Inflammatory macrophage treated with lipopolysaccharide for 4 hours (primary cell): ENCODE results near the gene ORAI3.
"Not testable (repeated sequence)": the region's sequence is repeated elsewhere in the genome, so short reads cannot be mapped to it uniquely, and the experiment has no call there.

Experiments used
- DNase-seq: peaks from one replicate; pipeline ENCODE4 v3.0.0-alpha.2; 2020

The ORAI3 gene

DNA sequence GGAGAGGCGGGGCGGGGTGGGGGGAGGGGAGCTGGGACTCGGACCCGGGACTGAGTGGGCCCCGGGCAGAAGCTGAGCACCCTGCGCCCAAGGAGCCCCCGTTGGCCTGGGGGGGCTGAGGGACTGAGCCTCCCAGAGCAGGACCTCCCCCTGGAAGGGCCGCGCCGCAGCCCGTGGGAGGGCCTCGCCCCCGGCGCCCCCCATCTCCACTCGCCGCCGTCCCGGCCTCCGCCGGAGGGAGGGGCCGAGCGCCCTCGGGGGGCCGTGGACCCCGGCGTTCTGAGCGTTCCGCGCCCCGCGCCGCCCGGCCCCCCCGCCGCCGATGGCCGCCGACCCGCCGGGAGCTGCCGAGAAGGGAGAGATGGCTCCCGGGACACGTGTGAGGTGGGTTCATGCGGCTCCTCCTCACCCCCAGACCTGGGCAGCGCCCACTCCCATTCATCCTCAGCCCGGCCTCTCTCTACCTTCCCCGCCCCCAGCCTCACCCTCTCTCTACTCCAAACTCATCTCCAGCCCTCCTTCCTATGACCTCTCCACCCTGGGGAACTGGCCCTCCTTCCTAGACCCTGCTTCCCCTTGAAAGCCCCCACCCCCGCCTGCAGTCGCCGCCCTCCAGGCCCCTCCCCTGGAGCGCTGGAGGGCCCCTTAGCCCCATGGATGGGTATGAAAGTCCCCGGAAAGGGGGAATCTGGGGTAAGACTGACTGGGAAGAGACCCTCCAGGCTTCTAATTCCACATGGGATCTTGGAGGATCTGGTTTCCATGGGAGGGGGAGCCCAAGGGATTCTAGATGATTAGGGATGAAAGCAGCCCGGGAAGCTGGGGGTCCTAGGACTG lies 24.6 kb upstream of the ORAI3 start:
- DNase-seq, result peak; percentile 31

DNA sequence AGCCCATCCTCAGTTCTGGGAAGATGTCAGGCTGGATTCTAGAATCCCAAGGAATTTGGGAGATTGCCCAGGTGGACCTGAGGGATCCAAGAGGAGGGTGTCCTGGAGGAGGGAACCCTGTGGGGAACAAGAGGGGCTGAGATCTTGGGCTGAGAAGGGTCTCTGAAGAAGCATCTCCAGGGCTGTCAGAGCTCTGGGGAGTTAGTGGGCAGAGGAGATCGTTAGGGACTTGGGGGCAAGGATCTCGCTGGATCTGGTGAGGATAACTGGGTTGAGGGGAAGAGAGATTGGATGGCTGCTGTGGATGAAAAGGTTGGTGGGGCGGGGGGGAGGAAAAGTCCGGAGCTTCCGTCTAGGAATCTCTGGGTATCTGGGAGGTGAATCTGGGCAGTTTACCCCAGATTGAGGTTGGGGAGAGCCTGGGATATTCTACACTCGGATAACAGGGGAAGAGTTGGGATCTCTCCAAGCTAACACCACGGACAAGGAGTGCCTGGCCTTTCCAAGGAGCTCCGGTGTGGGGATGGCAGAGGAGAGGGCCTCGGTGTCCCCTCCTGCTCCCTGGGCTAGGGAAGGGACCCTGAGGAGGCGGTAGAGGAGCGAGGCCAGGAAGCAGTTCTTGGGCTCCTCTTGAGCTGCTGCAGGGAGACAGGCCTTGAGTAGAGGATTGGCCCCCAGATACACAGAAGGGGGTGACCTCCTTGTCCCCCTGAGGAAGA lies 23.8 kb upstream of the ORAI3 start:
- DNase-seq, result no peak

DNA sequence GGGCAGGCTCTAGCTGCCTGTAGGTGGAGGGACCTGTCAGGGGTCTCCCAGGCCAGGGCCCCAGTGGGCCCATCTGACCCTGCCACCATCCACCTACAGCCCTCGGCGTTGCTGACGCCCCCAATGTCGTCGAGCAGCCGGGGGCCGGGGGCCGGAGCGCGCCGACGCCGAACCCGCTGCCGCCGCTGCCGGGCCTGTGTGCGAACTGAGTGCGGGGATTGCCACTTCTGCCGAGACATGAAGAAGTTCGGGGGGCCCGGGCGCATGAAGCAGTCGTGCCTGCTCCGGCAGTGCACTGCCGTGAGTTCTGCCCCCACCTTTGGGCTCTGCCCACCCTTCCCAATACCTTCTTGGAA lies 23.3 kb upstream of the ORAI3 start:
- no peak for DNase-seq

DNA sequence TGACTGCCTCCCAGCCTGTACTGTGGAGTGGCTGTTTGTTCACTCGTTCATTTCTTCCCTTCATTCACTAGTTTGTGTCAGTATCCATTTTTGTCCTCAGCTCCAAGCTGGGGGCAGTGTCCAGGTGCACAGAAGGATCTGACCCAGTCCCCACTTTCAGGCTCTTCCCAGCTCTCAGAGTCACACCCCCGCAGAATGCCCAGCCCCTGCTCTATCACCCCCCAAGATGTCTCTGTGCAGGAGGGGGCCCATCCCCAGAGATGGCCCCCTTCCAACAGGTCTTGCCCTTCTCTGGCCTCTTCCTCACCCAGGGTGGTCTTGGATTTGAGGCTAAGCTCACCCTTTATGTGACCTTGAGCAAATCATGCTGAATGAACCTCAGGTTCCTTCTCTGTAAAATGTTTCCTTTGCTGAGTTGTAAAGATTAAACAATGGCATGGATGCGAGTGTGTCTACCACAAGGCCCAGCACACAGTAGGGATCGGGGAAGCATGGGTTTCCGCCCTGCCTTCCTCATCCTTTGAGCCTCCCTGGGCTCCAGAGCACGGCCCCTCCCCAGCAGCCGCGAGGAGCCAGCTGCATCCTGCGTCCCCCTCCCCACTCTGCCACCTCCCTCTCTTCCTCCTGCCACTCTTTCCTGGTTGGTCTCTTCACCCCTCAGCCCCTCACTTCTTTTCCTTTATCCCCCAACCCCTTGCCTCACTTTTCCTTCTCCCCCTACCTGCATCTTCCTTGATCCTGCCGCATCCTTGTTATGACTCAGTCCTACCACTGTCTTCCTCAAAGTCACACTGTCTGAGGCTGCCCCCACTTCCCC lies 22.7 kb upstream of the ORAI3 start:
- DNase-seq, result no peak

DNA sequence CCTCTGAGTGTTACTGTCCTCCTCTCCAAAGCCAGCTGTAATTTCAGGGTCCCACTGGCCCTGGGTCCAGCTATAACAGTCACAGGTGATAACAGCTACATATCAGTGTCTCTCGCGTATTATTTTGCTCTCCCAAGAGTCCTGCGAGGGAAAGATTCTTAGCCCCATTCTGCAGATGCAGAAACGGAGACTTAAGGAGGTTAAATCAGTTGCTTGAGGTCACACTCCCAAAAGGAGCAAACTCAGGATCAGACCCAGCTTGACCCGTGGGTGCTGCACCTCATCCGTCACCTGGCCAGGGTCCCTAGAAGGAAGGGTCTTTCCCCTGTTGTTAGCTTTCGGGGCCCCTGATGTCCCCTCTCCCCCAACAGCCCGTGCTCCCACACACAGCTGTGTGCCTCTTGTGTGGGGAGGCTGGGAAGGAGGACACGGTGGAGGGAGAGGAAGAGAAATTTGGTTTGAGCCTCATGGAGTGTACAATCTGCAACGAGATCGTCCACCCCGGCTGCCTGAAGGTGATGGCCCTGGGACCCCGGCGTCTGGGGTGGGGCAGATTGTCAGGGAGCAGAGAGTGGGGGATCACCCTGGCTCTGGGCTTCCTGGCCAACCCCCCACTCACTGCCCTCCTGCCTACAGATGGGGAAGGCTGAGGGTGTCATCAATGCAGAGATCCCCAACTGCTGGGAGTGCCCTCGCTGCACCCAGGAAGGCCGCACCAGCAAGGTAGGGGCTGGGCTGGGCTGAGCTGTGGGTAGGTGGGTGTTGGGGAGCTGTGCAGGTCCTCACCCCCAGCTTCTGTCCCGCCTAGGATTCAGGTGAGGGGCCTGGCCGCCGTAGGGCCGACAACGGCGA lies 21.7 kb upstream of the ORAI3 start:
- DNase-seq, result no peak

DNA sequence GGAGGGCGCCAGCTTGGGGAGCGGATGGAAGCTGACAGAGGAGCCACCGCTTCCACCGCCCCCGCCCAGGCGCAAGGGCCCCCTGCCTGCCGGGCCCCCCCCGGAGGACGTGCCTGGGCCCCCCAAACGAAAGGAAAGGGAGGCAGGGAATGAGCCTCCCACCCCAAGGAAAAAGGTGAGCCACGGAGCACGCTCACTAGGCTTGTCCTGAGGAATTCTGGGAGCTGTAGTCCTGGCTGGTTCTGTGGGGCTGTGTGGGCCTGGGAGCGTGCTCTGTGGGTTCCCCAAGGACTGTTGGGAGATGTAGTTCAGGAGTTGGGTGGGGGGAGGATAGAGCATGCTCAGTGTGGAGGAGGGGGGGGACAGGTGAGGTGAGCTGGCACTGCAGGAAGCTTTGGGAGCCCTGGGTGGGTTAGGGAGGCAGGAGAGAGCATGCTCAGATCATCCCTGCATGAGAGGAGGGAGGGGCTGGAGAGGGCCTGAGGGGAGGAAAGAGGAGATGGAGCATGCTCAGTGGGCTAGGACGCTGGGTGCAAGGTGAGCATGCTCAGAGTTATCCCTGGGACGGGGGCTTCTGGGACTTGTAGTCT lies 21.0 kb upstream of the ORAI3 start:
- peak; percentile 29 for DNase-seq

DNA sequence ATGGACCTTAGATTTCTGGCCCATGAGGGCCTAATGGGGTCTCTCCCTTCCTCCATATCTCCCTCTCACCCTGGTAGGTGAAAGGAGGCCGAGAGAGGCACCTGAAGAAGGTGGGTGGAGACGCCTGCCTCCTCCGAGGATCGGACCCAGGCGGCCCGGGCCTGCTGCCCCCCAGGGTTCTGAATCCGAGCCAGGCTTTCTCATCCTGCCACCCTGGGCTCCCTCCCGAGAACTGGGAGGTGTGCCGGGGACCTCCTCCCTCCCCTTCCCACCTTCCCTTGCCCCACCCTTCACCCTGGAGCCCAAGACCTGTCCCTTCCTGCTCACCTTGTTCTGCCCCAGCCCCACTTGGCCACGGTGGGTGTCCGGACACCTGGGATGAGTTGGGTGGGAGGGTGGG lies 20.5 kb upstream of the ORAI3 start:
- DNase-seq, result no peak

DNA sequence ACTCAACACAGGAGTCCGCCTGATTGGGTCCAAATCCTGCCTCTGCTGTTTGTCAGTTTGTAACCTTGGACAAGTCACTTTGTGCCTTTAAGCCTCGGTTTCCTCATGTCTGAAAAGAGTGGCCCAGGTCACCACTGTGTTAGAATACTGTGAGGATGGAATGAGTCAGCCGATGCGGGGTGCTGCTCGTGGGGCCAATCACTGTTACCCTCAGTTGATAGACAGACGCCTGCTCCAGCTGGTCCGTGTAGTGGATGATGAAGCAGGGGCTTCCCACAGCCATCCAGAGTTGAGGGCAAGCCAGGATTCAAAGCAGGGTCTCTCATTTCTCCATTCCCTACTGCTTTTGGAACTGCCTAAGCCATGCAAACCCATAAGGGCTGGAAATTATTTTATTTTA lies 19.7 kb upstream of the ORAI3 start:
- no peak for DNase-seq

DNA sequence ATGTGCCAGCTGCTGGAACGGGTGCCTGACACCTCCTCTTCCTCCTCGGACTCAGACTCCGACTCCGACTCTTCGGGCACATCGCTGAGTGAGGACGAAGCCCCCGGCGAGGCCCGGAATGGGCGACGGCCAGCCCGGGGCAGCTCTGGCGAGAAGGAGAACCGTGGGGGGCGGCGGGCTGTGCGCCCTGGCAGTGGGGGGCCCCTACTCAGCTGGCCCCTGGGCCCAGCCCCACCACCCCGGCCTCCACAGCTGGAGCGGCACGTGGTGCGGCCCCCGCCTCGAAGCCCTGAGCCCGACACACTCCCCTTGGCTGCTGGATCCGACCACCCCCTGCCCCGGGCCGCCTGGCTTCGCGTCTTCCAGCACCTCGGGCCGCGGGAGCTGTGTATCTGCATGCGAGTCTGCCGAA lies 18.7 kb upstream of the ORAI3 start:
- DNase-seq, result no peak

DNA sequence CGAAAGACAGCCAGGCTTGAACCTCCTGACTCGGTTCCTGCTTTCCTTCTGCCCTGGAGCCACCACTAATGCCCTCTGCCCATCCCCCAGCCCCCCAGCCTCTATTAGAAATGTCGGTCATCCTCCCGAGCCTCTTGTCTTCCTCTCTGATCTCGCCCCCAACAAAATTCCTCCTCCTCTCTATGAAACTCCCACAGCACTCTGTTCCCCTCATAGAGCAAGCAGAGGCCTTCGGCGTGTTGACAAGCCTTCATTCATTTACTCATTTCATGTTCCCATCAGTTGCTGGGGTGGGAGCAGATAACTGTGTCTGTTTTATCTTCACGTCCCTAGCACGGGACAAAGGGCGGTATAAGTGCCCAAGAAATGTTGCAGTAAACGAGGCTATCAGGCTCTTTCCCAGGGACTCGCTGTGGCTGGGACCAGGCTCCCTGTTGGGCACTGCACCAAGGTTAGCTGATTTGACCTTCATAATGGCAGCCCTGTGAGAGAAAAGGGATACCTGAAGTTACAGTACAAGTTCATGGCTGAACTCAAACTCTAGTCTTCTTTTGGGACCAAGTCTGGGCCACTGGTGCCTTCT lies 17.7 kb upstream of the ORAI3 start:
- no peak for DNase-seq

DNA sequence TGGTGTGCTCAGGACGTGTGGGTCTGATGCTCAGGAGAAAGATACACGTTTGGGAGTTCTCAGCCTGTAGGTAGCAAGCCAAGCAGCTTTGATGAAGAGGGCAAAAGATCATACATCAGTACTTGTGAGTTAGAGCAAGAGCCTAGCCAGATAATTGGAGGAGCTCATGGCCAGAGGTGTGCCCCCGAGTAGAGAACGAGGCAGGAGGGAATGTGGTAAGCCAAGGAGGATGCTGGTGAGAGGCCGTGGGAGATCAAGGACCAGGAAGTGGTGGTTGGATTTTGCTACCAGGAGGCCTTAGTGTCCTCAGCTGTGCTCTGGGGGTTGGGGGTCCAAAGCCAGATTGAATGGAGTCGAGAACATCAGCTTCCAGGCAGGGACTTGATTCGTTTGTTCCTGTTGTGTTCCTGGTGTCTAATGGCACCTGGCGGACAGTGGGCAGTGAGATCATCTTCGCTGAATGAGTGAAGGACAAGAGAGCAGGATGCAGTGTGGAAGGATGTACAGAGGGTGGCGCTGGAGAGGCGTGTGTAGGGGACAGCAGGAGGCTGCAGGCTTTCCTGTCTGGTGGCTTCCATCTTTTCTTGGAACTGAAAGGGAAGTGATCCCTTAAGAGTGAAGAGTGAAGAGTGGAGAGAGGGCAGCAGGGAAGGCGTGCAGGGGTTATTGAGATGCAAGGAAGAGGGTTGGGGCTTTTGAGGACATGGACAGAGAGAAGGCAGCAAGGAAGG lies 13.9 kb upstream of the ORAI3 start:
- peak; percentile 83 for DNase-seq

DNA sequence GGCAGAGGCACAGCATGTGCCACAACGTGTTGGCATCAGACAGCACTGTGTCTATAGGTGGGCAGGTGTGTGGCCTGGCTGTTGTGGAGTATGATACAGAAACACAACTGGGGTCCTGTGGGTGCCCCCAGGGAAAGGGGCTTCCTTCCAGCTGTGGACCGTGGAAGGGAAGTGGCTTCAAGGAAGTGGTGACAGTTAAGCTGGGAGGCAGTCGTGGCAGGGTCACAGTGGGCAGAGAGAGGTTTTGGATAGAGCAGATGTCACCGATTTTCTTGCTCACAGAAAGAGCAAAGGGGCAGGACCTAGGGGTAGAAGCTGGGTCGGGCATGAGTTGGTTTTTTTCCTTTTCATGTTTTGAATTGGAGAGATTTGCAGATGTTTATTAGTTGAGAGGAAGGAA lies 11.2 kb upstream of the ORAI3 start:
- DNase-seq, result no peak

DNA sequence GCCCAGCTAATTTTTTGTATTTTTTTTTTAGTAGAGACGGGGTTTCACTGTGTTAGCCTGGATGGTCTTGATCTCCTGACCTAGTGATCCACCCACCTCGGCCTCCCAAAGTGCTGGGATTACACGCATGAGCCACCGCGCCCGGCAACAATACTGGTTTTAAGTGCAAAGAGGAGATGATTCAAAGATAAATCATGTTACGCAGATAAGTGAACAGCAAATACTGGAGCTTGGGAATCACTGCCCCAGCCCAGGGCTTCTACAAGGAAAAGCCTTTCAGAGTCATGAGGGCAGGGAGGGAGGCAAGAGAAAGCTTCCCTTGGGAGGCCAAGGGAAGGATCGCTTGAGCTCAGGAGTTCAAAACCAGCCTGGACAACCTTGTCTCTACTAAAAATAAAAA lies 9.3 kb upstream of the ORAI3 start:
- DNase-seq, result not testable (repeated sequence)

DNA sequence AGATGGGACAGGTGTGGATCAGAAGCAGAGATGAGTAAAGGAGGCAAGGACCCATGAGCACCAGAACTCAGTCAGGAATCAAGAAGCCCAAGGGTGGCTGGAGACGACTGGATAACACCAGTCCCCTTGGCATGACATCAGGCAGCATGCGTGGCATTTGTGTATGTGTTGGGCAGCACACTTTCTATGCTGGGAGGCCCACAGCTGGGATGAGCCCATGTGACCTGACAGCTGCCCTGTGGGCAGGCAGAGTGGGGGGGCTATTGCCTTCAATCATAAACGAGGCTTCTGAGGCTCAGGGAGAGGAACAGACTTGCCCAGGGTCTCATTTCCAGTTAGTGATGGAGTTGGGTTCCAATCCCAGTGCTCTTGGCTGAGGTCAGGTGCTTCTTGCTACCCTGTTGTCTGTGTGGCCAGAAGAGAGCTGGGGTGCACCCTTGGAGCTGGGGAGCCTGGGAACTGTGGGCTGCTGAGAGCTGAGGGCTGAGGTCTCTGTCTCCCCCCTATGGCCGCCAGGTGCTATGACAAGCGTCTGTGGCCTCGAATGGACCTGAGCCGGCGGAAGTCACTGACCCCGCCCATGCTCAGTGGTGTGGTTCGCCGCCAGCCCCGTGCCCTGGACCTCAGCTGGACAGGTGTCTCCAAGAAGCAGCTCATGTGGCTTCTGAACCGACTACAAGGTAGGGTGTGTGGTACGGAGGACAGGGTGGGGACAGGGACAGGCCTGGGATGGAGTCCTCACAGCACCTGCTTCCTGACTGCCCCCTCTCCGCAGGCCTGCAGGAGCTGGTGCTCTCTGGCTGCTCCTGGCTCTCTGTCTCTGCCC lies 7.1 kb upstream of the ORAI3 start:
- peak; percentile 74 for DNase-seq

DNA sequence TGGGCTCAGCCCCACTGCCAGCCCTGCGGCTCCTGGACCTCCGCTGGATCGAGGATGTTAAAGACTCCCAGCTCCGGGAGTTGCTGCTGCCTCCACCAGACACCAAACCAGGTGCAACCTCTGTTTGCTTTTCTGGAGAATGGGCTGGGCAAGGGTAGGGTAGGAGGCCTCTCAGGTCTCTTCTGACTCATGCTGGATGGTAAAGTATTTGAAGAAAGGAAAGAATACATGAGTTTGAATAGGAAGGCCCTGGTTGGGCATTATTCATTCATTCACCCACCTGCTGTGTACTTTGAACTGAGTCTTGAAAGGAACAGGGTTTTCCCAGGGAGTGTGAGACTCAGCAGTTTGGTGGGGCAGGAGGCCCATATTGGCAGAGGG lies 6.5 kb upstream of the ORAI3 start:
- no peak for DNase-seq

DNA sequence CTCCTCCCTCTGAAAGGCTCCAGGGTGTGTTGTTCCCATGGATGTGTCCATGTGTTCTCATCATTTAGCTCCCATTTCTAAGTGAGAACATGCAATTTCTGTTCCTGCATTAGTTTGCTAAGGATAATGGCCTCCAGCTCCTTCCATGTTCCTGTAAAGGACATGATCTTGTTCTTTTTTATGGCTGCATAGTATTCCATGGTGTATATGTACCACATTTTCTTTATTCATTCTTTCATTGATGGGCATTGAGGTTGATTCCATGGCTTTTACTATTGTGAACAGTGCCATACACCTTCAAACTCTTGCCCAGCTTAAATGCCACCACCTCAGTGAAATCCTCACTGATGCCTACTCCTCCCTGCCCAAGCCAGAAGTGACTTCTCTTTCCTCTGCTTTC lies 4.5 kb upstream of the ORAI3 start:
- DNase-seq, result no peak

DNA sequence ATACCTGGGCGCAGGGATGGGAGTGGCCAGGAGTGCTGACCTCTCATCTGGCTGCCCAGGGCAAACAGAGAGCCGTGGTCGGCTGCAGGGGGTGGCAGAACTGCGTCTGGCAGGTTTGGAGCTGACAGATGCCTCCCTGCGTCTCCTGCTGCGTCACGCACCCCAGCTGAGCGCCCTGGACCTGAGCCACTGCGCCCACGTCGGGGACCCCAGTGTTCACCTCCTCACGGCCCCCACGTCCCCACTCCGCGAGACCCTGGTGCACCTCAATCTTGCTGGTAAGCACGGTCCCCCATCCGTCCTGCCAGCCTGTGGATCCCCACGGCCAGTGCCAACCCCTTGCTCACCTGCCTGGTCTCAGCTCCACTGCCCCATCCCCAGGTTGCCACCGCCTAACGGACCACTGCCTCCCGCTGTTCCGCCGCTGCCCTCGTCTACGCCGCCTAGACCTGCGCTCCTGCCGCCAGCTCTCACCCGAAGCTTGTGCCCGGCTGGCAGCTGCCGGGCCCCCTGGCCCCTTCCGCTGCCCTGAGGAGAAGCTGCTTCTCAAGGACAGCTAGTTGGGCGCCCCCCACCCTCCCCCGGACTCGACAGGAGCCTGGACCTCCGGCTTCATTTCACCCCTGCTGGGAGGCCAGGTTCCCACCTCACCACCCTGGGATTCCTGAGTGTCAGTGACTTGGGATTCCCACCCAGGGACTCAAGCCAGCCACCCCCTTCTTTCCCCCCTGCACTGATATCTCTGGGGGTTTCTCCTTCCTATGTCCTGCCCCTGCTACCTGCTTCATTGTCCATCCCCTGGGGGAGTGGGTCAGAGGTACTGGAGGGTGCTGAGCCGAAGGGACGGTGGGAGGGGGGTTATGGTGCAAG lies 2.0 kb upstream of the ORAI3 start:
- no peak for DNase-seq

DNA sequence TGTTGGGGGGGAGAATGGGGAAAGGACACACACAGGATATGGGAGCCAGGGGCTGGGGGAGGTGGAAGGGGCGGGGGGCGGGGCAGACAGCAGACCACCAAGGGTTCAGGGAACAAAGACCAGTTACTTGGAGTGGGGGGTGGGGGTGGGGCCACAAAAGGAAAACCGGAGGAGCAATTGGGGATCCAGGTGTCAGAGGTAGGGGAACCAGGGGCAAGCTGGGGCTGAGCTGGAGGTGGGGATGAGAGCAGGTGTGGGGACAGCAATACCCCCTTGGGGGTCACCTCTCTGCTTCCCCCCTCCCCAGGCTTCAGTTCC lies 1.4 kb upstream of the ORAI3 start:
- no peak for DNase-seq

DNA sequence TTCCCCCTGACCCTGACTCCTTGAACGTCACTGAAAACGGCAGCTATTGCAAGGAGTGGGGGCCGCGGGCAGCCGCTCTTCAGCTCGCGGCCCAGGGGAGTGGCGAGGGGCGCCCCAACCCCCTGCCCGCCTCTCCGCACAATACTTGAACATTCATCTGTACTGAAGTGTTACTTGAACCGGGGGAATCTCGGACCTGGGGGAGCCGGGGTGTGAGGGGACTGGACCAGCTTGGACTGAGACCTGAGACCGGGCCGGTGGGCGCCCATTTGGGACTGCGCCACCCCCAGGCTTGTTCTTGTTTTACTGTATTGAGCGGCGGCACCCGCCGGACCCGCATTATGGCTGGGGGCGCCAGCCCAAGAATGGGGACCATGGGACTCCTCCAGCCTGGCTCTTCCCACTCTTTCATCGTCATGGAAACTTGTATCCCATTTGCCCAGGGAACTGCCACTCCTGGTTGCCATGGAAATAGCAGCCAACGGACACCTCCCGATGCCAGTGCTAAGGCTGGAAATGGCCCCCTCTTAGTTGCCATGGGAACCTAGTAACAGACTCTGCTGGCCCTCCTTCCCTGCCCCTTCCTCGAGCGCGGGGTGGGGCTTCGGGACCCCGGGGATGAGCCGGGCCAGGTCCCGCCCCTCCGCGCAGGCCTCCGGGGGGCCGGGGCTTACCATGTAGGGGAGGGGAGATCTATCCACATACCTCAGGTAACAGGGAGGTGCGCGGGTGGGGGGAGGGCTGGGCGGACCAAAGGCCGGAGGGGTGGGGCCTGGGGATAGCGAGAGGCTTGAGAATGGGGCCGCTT lies 805 bp upstream of the ORAI3 start:
- DNase-seq, result peak; percentile 63
